Astrocyte of the cerebellum (primary cell): ENCODE data around the gene ATXN1.

Experiments used
- DNase-seq: peaks from one replicate; pipeline ENCODE4 v3.0.0-alpha.2; 2011; ENCODE audit warnings: low read depth
- H3K4me3 ChIP-seq: 2 replicates; pipeline ENCODE4 v1.5.1; 2011; ENCODE audit warnings: mild to moderate bottlenecking, low read depth, low read length, moderate library complexity
- in situ Hi-C: cut with HindIII; loops from 2 replicates; pipeline ENCODE4 v1.10.0; 2017; ENCODE audit warnings: low sequenced_read_pairs
- TF ChIP-seq, protein P1 (sequence below): IDR thresholded peaks from 2 replicates; pipeline ENCODE4 v1.5.1; 2012; ENCODE audit warnings: low read length, low read depth, moderate library complexity, mild to moderate bottlenecking; ENCODE audit errors: missing control alignments

ATXN1 gene

DNA sequence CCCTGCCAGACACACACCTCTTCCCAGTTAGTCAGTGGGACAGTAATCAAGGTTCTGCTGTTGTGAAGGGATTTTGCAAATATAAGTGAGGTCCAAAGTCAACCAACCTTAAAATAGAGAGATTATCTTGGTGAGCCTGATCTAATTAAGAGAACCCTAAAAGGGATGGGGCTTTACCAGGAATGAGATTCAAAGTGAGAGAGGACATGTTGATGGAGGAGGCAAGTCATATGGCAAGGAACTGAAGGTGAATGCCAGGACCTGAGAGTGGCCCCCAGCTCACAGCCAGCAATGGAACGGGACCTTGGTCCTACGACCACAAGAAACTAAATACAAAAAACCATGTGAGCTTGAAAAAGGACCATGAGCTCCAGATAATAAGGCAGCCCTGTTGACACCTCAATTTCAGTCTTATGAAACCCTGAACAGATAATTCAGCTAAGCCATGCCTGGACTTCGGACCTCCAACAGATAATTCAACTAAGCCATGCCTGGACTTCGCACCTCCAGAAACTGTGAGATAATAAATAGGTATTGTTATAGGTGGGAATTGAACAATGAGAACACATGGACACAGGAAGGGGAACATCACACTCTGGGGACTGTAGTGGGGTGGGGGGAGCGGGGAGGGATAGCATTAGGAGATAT, 269.5 kb downstream of the ATXN1 start:
- H3K4me3 ChIP-seq, result no peak overlapping the region
- TF ChIP-seq, protein P1, sequence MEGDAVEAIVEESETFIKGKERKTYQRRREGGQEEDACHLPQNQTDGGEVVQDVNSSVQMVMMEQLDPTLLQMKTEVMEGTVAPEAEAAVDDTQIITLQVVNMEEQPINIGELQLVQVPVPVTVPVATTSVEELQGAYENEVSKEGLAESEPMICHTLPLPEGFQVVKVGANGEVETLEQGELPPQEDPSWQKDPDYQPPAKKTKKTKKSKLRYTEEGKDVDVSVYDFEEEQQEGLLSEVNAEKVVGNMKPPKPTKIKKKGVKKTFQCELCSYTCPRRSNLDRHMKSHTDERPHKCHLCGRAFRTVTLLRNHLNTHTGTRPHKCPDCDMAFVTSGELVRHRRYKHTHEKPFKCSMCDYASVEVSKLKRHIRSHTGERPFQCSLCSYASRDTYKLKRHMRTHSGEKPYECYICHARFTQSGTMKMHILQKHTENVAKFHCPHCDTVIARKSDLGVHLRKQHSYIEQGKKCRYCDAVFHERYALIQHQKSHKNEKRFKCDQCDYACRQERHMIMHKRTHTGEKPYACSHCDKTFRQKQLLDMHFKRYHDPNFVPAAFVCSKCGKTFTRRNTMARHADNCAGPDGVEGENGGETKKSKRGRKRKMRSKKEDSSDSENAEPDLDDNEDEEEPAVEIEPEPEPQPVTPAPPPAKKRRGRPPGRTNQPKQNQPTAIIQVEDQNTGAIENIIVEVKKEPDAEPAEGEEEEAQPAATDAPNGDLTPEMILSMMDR, result no peak
- no peak for DNase-seq
- in situ Hi-C loops, result no loop called here

DNA sequence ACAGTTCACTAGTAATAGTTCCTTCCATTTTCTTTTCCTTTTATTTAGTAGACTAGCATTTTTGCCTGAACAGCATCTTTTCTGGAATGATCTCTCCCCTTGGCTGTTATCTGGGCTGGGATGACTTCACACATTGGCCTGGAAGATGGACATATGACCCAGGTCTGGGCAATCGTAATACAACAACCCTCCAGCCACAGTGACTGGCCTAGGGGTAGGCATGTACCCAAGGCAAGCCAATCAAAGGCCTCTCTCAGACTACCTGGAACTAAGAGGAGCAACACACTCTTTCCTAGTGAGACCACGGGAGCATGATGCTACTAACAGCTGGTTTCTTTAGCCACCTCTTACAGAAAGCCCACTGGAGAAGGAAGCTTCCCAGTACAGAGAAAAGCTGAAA, 270.6 kb downstream of the ATXN1 start:
- TF ChIP-seq, protein P1, result no peak
- no peak overlapping the region for H3K4me3 ChIP-seq
- in situ Hi-C loops, result no loop called here
- DNase-seq, result no peak

DNA sequence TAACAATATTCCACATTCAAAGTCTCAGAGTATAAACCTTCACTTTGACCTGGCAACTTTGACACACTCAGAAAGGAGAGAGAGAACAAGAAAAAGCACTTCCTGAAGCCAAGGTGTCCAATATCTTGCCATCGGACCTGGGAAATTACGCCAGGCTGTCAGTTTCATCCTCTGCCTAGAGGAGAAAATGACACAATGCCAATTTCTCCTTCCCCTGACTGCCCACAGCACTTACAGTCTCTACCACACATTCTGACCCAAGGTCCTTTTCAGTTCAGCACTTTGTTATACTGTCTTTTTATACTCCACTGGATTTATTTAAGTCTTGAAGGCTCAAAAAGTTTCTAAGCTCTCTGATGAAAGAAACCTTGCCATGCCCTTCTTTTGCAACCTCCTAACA, 272.4 kb downstream of the ATXN1 start:
- in situ Hi-C loops, result no loop called here
- H3K4me3 ChIP-seq, result no peak overlapping the region
- TF ChIP-seq, protein P1, result no peak

GRCh38 chr6:16487996-16488674, 273.1 kb downstream of the ATXN1 start:
- TF ChIP-seq, protein P1, result no peak
- no peak for DNase-seq
- no peak overlapping the region for H3K4me3 ChIP-seq
- in situ Hi-C loops, result no loop called here

More for the DNA sequence above, 272.4 kb downstream of the ATXN1 start:
- DNase-seq, result no peak

DNA sequence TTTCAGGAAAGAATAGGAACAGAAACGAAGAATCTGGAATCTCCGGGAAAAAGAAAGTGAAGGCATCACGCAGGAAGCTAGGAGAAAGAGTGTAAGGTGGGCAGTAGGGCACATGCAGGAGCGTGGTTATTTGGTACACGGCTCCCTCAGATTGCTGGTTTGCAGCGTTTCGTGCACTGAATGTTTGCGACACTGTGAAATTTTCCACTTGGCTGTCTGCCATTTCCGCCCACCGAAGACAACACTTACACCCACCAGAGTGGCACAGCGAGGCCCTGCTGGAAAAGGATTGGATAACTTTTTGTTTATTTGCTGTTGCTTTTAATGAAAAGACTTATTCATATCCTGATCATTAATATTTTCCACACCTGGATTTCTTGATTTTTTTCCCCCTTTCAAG, 274.6 kb downstream of the ATXN1 start:
- in situ Hi-C loops, result no loop called here
- no peak for DNase-seq
- H3K4me3 ChIP-seq, result no peak overlapping the region
- TF ChIP-seq, protein P1, result no peak

GRCh38 chr6:16483315-16483875, 277.9 kb downstream of the ATXN1 start:
- H3K4me3 ChIP-seq, result no peak overlapping the region
- in situ Hi-C loops, result no loop called here
- DNase-seq, result no peak
- TF ChIP-seq, protein P1, result no peak
